T-cell (primary cell): ENCODE data around the gene NUP42. TPM values are rescaled to one million over a fixed set of nuclear protein-coding genes. Genes with fewer than 3 reads are reported as not detected.

Experiments
- ATAC-seq, 4 experiments: fragments of 200-7000 bp in 3 of 4; fragments of 150-1000 bp in 1 of 4; cut with Tn5 transposase; replicated peaks in 1 of 4; 1 replicate in 3 of 4; 2 replicates in 1 of 4; pipeline ENCODE4 v1.10.0; 2021; ENCODE audit warnings: moderate library complexity in 3 of 4, mild to moderate bottlenecking in 2 of 4, moderate number of reproducible peaks in 1 of 4
- CTCF ChIA-PET, 2 donors: fragments of 300-600 bp; sonication (Branson Sonifier 250); formaldehyde crosslinking; loops; one replicate each; lab custom pipeline; 2022; ENCODE audit warnings: antibody characterized with exemption in 2 of 2; lab: Charles Lee
- POLR2A ChIA-PET, 2 donors: fragments of 300-600 bp; sonication (Branson Sonifier 250); formaldehyde crosslinking; loops; one replicate each; lab custom pipeline; 2022; ENCODE audit warnings: antibody characterized with exemption in 2 of 2; lab: Charles Lee
- DNase-seq, 35 experiments: peaks; one replicate each; pipeline versions ENCODE4 v3.0.0 to v3.0.0-alpha.2; 2013 to 2023
- H3K27ac ChIP-seq: one replicate; pipeline ENCODE4 v1.5.1; 2013; ENCODE audit warnings: low read length
- H3K27me3 ChIP-seq, 2 experiments: replicated peaks in 1 of 2; 1 replicate in 1 of 2; 2 replicates in 1 of 2; pipeline versions ENCODE4 v1.6.1 to v1.7.0; 2013; ENCODE audit warnings: low read length in 1 of 2, mixed read lengths in 1 of 2; ENCODE audit not compliant: control insufficient read depth in 2 of 2, insufficient read depth in 2 of 2; ENCODE audit errors: extremely low read depth in 1 of 2
- H3K36me3 ChIP-seq, 2 donors: 1 replicate in 1 of 2; 2 replicates in 1 of 2; pipeline versions ENCODE4 v1.6.1 to v1.7.0; 2013; ENCODE audit warnings: low read length in 1 of 2; ENCODE audit not compliant: control insufficient read depth in 2 of 2, insufficient read depth in 1 of 2; ENCODE audit errors: extremely low read depth in 1 of 2
- H3K4me1 ChIP-seq, 2 experiments: 1 replicate in 1 of 2; 2 replicates in 1 of 2; pipeline versions ENCODE4 v1.6.1 to v1.7.0; 2013; ENCODE audit warnings: low read length in 2 of 2, mixed read lengths in 1 of 2; ENCODE audit not compliant: insufficient read depth in 2 of 2, control insufficient read depth in 1 of 2; ENCODE audit errors: extremely low read depth in 1 of 2
- H3K4me3 ChIP-seq, 2 donors: 1 replicate in 1 of 2; 2 replicates in 1 of 2; pipeline versions ENCODE4 v1.5.1 to v1.7.0; 2013; ENCODE audit warnings: mild to moderate bottlenecking in 2 of 2, low read length in 1 of 2, moderate library complexity in 1 of 2; ENCODE audit not compliant: control insufficient read depth in 1 of 2; ENCODE audit errors: extremely low read depth in 1 of 2
- H3K9me3 ChIP-seq: 2 replicates; pipeline ENCODE4 v1.7.0; 2013
- H3K27ac Mint-ChIP-seq, 2 donors: one replicate each; pipeline ENCODE4 v1.8.0; 2020 to 2021; ENCODE audit warnings: mild to moderate bottlenecking in 2 of 2, mixed read lengths in 2 of 2
- H3K27me3 Mint-ChIP-seq, 2 donors: one replicate each; pipeline ENCODE4 v1.8.0; 2021 to 2022; ENCODE audit warnings: mixed read lengths in 2 of 2
- H3K36me3 Mint-ChIP-seq: one replicate; pipeline ENCODE4 v1.8.0; 2021; ENCODE audit warnings: mixed read lengths
- H3K4me1 Mint-ChIP-seq, 3 donors: one replicate each; pipeline ENCODE4 v1.8.0; 2020 to 2022; ENCODE audit warnings: mixed read lengths in 3 of 3, mild to moderate bottlenecking in 1 of 3
- H3K4me3 Mint-ChIP-seq, 3 donors: one replicate each; pipeline ENCODE4 v1.8.0; 2020 to 2022; ENCODE audit warnings: mild to moderate bottlenecking in 3 of 3, mixed read lengths in 3 of 3, moderate library complexity in 3 of 3
- H3K9me3 Mint-ChIP-seq, 3 donors: one replicate each; pipeline ENCODE4 v1.8.0; 2020 to 2022; ENCODE audit warnings: mixed read lengths in 3 of 3
- WGBS: methylation state at CpG from one replicate; pipeline ENCODE4 v1.1.5; 2013; ENCODE audit warnings: missing lambda C conversion rate; ENCODE audit not compliant: insufficient coverage; 5-methylcytosine and 5-hydroxymethylcytosine counted together
- total RNA-seq, 35 experiments: library from RNA in 6 of 35; stranded (reverse) in 6 of 35; fragments of 120-200 nt in 1 of 35; gene quantifications; one replicate each; pipeline versions ENCODE4 v1.2.1 to v1.2.4 and lab custom pipeline; 2013 to 2026

Gene NUP42
- total RNA-seq, 5 donors from 2014 or later (not counting 1 experiment from before 2014, with no cell fraction given): 17.5 to 38.9 (median 31.9) TPM

- Histone ChIP-seq H3K9me3 (no peaks in the 10 kb centered on the region), H3K4me3 (no peak overlapping the region), H3K36me3 (no peaks in the 10 kb centered on the region), H3K4me1 (no peaks in the 10 kb centered on the region), H3K27ac (no peak overlapping the region), H3K27me3 (peaks cover 0 to 23% of the 10 kb centered on the region in 2 experiments)
- Mint-ChIP-seq H3K4me1 (no peaks in the 10 kb centered on the region), H3K9me3 (no peaks in the 10 kb centered on the region), H3K27me3 (peaks cover 18 to 25% of the 10 kb centered on the region in 2 donors), H3K4me3 (no peak overlapping the region), H3K36me3 (no peaks in the 10 kb centered on the region), H3K27ac (no peak overlapping the region)
- ATAC-seq: no peak
- WGBS: 92% methylated on average over 8 of the region's 11 CpGs
- ChIA-PET CTCF (no interaction called here), POLR2A (no interaction called here)
- no peak for DNase-seq
Observed at GRCh38 chr7:23213755-23214154, 31.9 kb downstream of the NUP42 start.

GRCh38 chr7:23214423-23214822 is 32.6 kb downstream of the NUP42 start:
- no peak overlapping the region for H3K27ac Mint-ChIP-seq

GRCh38 chr7:23214938-23215337 is 33.1 kb downstream of the NUP42 start:
- no peak for DNase-seq
- Mint-ChIP-seq H3K36me3 (no peaks in the 10 kb centered on the region), H3K9me3 (no peaks in the 10 kb centered on the region), H3K4me3 (no peak overlapping the region), H3K27ac (no peak overlapping the region), H3K27me3 (peaks cover 15 to 22% of the 10 kb centered on the region in 2 donors), H3K4me1 (no peaks in the 10 kb centered on the region)
- ChIA-PET CTCF (no interaction called here), POLR2A (no interaction called here)
- H3K27me3 ChIP-seq: peaks cover 0 to 21% of the 10 kb centered on the region in 2 experiments
- no peaks in the 10 kb centered on the region for H3K9me3 ChIP-seq
- H3K4me3 ChIP-seq: no peak overlapping the region
- H3K4me1 ChIP-seq: no peaks in the 10 kb centered on the region
- H3K27ac ChIP-seq: no peak overlapping the region
- ATAC-seq: no peak
- no CpG with 5 or more reads among the region's 6 CpGs for WGBS
- H3K36me3 ChIP-seq: no peaks in the 10 kb centered on the region

More at GRCh38 chr7:23214423-23214822, 32.6 kb downstream of the NUP42 start:
- Histone ChIP-seq H3K4me1 (no peaks in the 10 kb centered on the region), H3K4me3 (no peak overlapping the region), H3K27ac (no peak overlapping the region), H3K27me3 (peaks cover 0 to 21% of the 10 kb centered on the region in 2 experiments), H3K9me3 (no peaks in the 10 kb centered on the region), H3K36me3 (no peaks in the 10 kb centered on the region)
- H3K9me3 Mint-ChIP-seq: no peaks in the 10 kb centered on the region
- 83% methylated on average over 5 of the region's 5 CpGs for WGBS
- H3K4me3 Mint-ChIP-seq: no peak overlapping the region
- DNase-seq (no peak), ATAC-seq (no peak)
- H3K27me3 Mint-ChIP-seq: peaks cover 16 to 24% of the 10 kb centered on the region in 2 donors
- H3K4me1 Mint-ChIP-seq: no peaks in the 10 kb centered on the region
- ChIA-PET CTCF (no interaction called here), POLR2A (no interaction called here)
- H3K36me3 Mint-ChIP-seq: no peaks in the 10 kb centered on the region

- POLR2A ChIA-PET: no interaction called here
- no peaks in the 10 kb centered on the region for H3K4me1 ChIP-seq
- no peaks in the 10 kb centered on the region for H3K9me3 Mint-ChIP-seq
- peaks cover 0 to 17% of the 10 kb centered on the region in 2 experiments for H3K27me3 ChIP-seq
- H3K4me3 ChIP-seq: no peak overlapping the region
- H3K27me3 Mint-ChIP-seq: peaks cover 12 to 15% of the 10 kb centered on the region in 2 donors
- no peaks in the 10 kb centered on the region for H3K36me3 Mint-ChIP-seq
- 48% methylated on average over 2 of the region's 2 CpGs for WGBS
- no peaks in the 10 kb centered on the region for H3K36me3 ChIP-seq
- H3K27ac ChIP-seq: no peak overlapping the region
- CTCF ChIA-PET: no interaction called here
- no peak for ATAC-seq
- H3K9me3 ChIP-seq: no peaks in the 10 kb centered on the region
- no peak for DNase-seq
- no peak overlapping the region for H3K4me3 Mint-ChIP-seq
- no peaks in the 10 kb centered on the region for H3K4me1 Mint-ChIP-seq
- H3K27ac Mint-ChIP-seq: no peak overlapping the region
Observed at GRCh38 chr7:23216021-23216420, 34.2 kb downstream of the NUP42 start.

GRCh38 chr7:23218196-23218595 is 36.3 kb downstream of the NUP42 start:
- ChIA-PET POLR2A (no interaction called here), CTCF (no interaction called here)
- DNase-seq (no peak), ATAC-seq (no peak)
- no peaks in the 10 kb centered on the region for H3K9me3 ChIP-seq
- no peaks in the 10 kb centered on the region for H3K4me1 ChIP-seq
- Mint-ChIP-seq H3K27ac (no peak overlapping the region), H3K36me3 (no peaks in the 10 kb centered on the region), H3K9me3 (no peaks in the 10 kb centered on the region), H3K4me3 (no peak overlapping the region), H3K27me3 (peaks cover 12 to 13% of the 10 kb centered on the region in 2 donors), H3K4me1 (no peaks in the 10 kb centered on the region)
- H3K4me3 ChIP-seq: no peak overlapping the region
- no peak overlapping the region for H3K27ac ChIP-seq
- H3K36me3 ChIP-seq: no peaks in the 10 kb centered on the region
- peaks cover 0 to 16% of the 10 kb centered on the region in 2 experiments for H3K27me3 ChIP-seq
- WGBS: 51% methylated on average over 3 of the region's 3 CpGs

- H3K36me3 Mint-ChIP-seq: no peaks in the 10 kb centered on the region
- H3K4me1 ChIP-seq: no peaks in the 10 kb centered on the region
- H3K9me3 ChIP-seq: no peaks in the 10 kb centered on the region
- DNase-seq: no peak
- H3K4me3 Mint-ChIP-seq: no peak overlapping the region
- H3K27me3 Mint-ChIP-seq: peaks cover 13 to 14% of the 10 kb centered on the region in 2 donors
- H3K27ac ChIP-seq: no peak overlapping the region
- H3K27me3 ChIP-seq: peaks cover 0 to 12% of the 10 kb centered on the region in 2 experiments
- ChIA-PET POLR2A (no interaction called here), CTCF (no interaction called here)
- H3K36me3 ChIP-seq: no peaks in the 10 kb centered on the region
- no peak for ATAC-seq
- WGBS: 81% methylated on average over 7 of the region's 10 CpGs
- H3K4me3 ChIP-seq: no peak overlapping the region
- H3K27ac Mint-ChIP-seq: no peak overlapping the region
- H3K9me3 Mint-ChIP-seq: no peaks in the 10 kb centered on the region
- H3K4me1 Mint-ChIP-seq: no peaks in the 10 kb centered on the region
Observed at GRCh38 chr7:23220690-23221305, 39.0 kb downstream of the NUP42 start.
